DOHH2 (cell line): ENCODE results near the gene FSTL4.

Source experiments
- H3F3A ChIP-seq: fragments of 200-600 bp; sonication (generic), shearing (Covaris generic); 2 replicates; pipeline ENCODE4 v1.6.0; 2016; ENCODE audit warnings: antibody characterized with exemption, mild to moderate bottlenecking; ENCODE audit not compliant: control insufficient read depth, insufficient read depth
- H3K27ac ChIP-seq: fragments of 200-600 bp; sonication (generic); 2 replicates; pipeline ENCODE4 v1.5.1; 2014; ENCODE audit warnings: low read depth, mild to moderate bottlenecking, low read length, moderate library complexity
- H3K27me3 ChIP-seq: fragments of 200-600 bp; sonication (generic); 2 replicates; pipeline ENCODE4 v1.6.1; 2014; ENCODE audit warnings: mild to moderate bottlenecking, low read length, mixed read lengths; ENCODE audit not compliant: control insufficient read depth
- H3K36me3 ChIP-seq: fragments of 200-600 bp; sonication (generic); 2 replicates; pipeline ENCODE4 v1.6.1; 2014; ENCODE audit warnings: mild to moderate bottlenecking, low read length, moderate library complexity, mixed read lengths; ENCODE audit not compliant: control insufficient read depth
- H3K4me1 ChIP-seq: fragments of 200-600 bp; sonication (generic); 2 replicates; pipeline ENCODE4 v1.6.1; 2014; ENCODE audit warnings: mild to moderate bottlenecking, low read length, mixed read lengths; ENCODE audit not compliant: control insufficient read depth
- H3K4me2 ChIP-seq: fragments of 200-600 bp; sonication (generic); 2 replicates; pipeline ENCODE4 v1.6.0; 2014; ENCODE audit warnings: mild to moderate bottlenecking, low read length, moderate library complexity
- H3K4me3 ChIP-seq: fragments of 200-600 bp; sonication (generic); 2 replicates; pipeline ENCODE4 v1.5.1; 2014; ENCODE audit warnings: mild to moderate bottlenecking, low read length, mixed read lengths
- H3K79me2 ChIP-seq: fragments of 200-600 bp; sonication (generic); 2 replicates; pipeline ENCODE4 v1.6.1; 2014; ENCODE audit warnings: mild to moderate bottlenecking, low read length, mixed read lengths; ENCODE audit not compliant: control insufficient read depth
- H3K9me2 ChIP-seq: fragments of 200-600 bp; sonication (generic); replicated peaks from 2 replicates; pipeline ENCODE4 v1.6.1; 2014; ENCODE audit warnings: mild to moderate bottlenecking, low read length, mixed read lengths; ENCODE audit not compliant: control insufficient read depth
- H3K9me3 ChIP-seq: fragments of 200-600 bp; sonication (generic); 2 replicates; pipeline ENCODE4 v1.6.1; 2014; ENCODE audit warnings: antibody characterized with exemption, low read length, mixed read lengths; ENCODE audit not compliant: control insufficient read depth, insufficient read depth
- H4K20me1 ChIP-seq: fragments of 200-600 bp; sonication (generic); 2 replicates; pipeline ENCODE4 v1.6.0; 2014; ENCODE audit warnings: low read depth, mild to moderate bottlenecking, antibody characterized with exemption, low read length, moderate library complexity; ENCODE audit not compliant: control insufficient read depth, insufficient read depth
- EZH2phosphoT487 ChIP-seq: fragments of 200-600 bp; sonication (generic); IDR thresholded peaks from 2 replicates; pipeline ENCODE4 v1.6.1; 2017; ENCODE audit warnings: borderline replicate concordance, mild to moderate bottlenecking, antibody characterized with exemption, low read length, moderate library complexity, mixed read lengths
- TF ChIP-seq, protein P1 (sequence below): fragments of 200-600 bp; sonication (generic); IDR thresholded peaks from one replicate; pipeline ENCODE4 v1.5.1; 2014; ENCODE audit warnings: antibody characterized with exemption, mild to moderate bottlenecking, low read depth, low read length; ENCODE audit not compliant: poor library complexity, severe bottlenecking

The FSTL4 gene

DNA sequence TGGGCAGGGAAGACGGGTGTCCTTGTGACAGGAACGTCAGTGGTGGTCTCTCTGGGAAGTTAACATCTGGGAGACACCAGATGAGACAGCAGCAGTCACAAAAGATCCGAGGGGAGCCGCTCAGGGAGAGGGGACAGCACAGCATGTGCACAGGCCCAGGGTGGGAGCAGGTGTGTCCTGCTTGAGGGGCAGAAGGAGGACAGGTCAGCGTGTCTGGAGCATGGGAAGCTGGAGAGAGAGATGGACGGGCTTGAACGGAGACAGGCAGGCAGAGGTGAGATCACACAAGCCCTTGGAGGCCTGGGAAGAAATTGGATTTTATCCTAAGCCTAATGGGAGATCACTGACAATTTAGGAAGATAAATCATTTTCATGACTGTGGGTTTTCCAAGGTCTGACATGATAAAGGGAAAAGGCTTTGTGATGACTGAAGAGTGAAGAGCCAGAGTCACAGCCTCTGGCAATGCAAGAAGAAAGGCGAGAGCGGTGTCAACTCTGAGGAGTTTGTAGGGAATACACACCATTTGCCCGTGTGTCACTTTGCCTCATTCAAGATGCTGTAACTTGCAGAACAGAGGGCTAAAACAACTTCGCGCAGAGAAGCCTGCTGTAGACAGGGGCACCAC, 88.3 kb downstream of the FSTL4 start:
- no peaks in the 10 kb centered on the region for H3K36me3 ChIP-seq
- H3K27me3 ChIP-seq, result peaks cover 16% of the 10 kb centered on the region
- no peaks in the 10 kb centered on the region for H3K9me2 ChIP-seq
- no peaks in the 10 kb centered on the region for H4K20me1 ChIP-seq
- H3F3A ChIP-seq, result no peaks in the 10 kb centered on the region
- H3K79me2 ChIP-seq, result no peaks in the 10 kb centered on the region
- no peaks in the 10 kb centered on the region for H3K4me1 ChIP-seq
- no peak overlapping the region for H3K4me3 ChIP-seq
- TF ChIP-seq EZH2phosphoT487, result no peak
- no peak overlapping the region for H3K4me2 ChIP-seq
- H3K27ac ChIP-seq, result no peak overlapping the region
- no peaks in the 10 kb centered on the region for H3K9me3 ChIP-seq

DNA sequence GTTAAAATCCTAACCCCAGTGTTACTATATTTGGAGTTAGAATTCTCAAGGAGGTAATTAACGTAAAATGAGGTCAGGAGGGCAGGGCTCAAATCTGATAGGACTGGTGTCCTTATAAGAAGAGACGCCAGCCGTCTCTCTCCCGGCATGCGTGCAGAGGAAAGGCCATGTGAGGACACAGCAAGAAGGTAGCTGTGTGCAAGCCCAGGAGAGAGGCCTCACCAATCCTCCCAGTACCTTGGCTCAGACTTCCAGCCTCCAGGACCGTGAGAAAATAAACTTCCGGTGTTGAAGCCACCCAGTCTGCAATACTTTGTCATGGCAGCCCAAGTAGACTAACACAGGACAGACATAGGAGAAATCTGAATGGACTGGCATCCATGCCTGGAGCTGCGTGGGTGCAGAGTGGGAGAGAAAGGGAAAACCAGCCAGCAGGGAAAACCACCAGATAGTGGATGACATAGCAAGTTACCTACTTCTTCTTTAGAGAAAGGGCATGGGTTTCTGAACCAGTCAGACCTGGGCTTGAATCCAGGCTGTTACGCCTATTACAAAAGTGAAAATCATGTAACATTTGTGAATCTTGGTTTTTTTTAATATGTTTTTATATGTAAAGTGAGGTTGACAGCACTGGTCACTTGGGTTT, 89.2 kb downstream of the FSTL4 start:
- H3K9me2 ChIP-seq, result no peaks in the 10 kb centered on the region
- no peak overlapping the region for H3K27ac ChIP-seq
- no peaks in the 10 kb centered on the region for H3K4me1 ChIP-seq
- H3K4me2 ChIP-seq, result no peak overlapping the region
- no peak overlapping the region for H3K4me3 ChIP-seq
- peaks cover 18% of the 10 kb centered on the region for H3K27me3 ChIP-seq
- no peaks in the 10 kb centered on the region for H4K20me1 ChIP-seq
- H3K79me2 ChIP-seq, result no peaks in the 10 kb centered on the region
- H3K36me3 ChIP-seq, result no peaks in the 10 kb centered on the region
- no peaks in the 10 kb centered on the region for H3F3A ChIP-seq
- no peaks in the 10 kb centered on the region for H3K9me3 ChIP-seq
- no peak for TF ChIP-seq EZH2phosphoT487
- TF ChIP-seq, protein P1, sequence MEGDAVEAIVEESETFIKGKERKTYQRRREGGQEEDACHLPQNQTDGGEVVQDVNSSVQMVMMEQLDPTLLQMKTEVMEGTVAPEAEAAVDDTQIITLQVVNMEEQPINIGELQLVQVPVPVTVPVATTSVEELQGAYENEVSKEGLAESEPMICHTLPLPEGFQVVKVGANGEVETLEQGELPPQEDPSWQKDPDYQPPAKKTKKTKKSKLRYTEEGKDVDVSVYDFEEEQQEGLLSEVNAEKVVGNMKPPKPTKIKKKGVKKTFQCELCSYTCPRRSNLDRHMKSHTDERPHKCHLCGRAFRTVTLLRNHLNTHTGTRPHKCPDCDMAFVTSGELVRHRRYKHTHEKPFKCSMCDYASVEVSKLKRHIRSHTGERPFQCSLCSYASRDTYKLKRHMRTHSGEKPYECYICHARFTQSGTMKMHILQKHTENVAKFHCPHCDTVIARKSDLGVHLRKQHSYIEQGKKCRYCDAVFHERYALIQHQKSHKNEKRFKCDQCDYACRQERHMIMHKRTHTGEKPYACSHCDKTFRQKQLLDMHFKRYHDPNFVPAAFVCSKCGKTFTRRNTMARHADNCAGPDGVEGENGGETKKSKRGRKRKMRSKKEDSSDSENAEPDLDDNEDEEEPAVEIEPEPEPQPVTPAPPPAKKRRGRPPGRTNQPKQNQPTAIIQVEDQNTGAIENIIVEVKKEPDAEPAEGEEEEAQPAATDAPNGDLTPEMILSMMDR, result no peak

DNA sequence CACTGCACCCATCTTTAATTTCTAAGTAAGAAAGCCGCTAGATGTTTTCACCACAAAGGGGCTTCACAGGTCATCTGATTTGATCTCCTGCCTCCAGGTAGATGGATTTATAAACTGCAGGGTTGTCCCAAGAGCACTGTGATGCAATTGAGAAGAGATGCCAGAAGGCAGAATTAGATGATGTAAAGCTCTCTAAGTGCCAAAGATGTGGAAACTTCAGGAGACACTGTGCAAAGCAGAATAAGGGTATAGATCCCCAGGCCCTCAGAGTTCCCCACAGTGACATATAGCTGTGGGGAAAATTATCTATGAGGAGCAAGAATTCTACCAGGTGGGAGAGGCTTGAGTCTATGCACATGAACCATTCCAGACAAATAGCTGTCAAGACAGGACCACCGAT, 90.5 kb downstream of the FSTL4 start:
- Histone ChIP-seq H3K4me3 (no peak overlapping the region), H3K36me3 (no peaks in the 10 kb centered on the region), H3K4me2 (no peak overlapping the region), H3K9me2 (no peaks in the 10 kb centered on the region), H3K9me3 (no peaks in the 10 kb centered on the region), H3K27ac (no peak overlapping the region), H3K79me2 (no peaks in the 10 kb centered on the region), H3K4me1 (no peaks in the 10 kb centered on the region), H3K27me3 (peaks cover 20% of the 10 kb centered on the region), H4K20me1 (no peaks in the 10 kb centered on the region), H3F3A (no peaks in the 10 kb centered on the region)
- no peak for TF ChIP-seq EZH2phosphoT487
- TF ChIP-seq, protein P1, result no peak

DNA sequence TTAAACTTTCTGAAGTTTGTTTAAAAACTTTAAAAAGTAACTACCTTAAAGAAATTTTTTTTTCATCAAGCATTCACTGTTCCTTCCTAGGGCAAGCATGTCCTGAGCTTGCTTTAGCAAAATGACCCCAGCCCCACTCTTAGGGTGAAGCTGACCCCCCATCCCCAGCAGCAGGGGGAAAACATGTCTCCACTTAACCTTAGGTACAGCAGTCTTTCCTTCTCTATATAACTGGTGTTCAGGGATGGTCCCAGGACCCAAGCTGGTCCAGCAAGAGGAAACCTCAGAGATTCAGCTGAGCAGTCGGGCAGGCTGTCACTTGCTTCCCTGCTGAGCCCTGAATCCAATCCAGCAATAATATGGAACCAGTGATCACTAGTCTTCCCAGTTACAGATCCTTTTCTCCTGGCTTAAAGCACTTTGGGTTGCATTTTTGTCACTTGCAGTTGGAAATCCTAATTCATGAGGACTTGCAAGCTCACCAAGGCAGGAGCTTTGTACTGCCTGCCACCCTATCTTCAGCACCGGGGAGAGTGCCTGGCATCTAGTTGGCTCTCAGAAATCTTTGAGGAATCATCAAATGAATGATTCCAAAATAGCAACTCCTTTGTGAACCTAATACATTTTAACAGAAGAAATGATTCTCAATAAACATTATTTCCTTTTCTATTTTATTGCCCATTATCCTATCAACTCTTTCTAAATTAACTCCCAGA, 91.2 kb downstream of the FSTL4 start:
- no peaks in the 10 kb centered on the region for H3K9me3 ChIP-seq
- no peaks in the 10 kb centered on the region for H3K4me1 ChIP-seq
- peaks cover 23% of the 10 kb centered on the region for H3K27me3 ChIP-seq
- no peaks in the 10 kb centered on the region for H3F3A ChIP-seq
- H4K20me1 ChIP-seq, result no peaks in the 10 kb centered on the region
- H3K36me3 ChIP-seq, result no peaks in the 10 kb centered on the region
- no peak overlapping the region for H3K27ac ChIP-seq
- H3K9me2 ChIP-seq, result no peaks in the 10 kb centered on the region
- H3K79me2 ChIP-seq, result no peaks in the 10 kb centered on the region
- no peak overlapping the region for H3K4me2 ChIP-seq
- no peak overlapping the region for H3K4me3 ChIP-seq
- no peak for TF ChIP-seq EZH2phosphoT487
- TF ChIP-seq, protein P1, result no peak
